Fibroblast of lung (primary cell): Measurements from ENCODE around the gene SLC35A4. TPM values are rescaled to one million over a fixed set of nuclear protein-coding genes. Genes with fewer than 3 reads are reported as not detected.

Experiments used
- DNase-seq, 2 donors: peaks; one replicate each; pipeline versions ENCODE4 v3.0.0 to v3.0.0-alpha.2; 2010; ENCODE audit warnings: low read depth in 2 of 2
- H2AFZ ChIP-seq: 2 replicates; pipeline ENCODE4 v1.5.1; 2012; ENCODE audit warnings: low read length, control low read depth, inconsistent platforms
- H3K27ac ChIP-seq: 2 replicates; pipeline ENCODE4 v1.5.1; 2011; ENCODE audit warnings: low read length, control low read depth; ENCODE audit not compliant: insufficient read depth
- H3K27me3 ChIP-seq: 2 replicates; pipeline ENCODE4 v1.5.1; 2011; ENCODE audit warnings: mild to moderate bottlenecking, low read length; ENCODE audit not compliant: control insufficient read depth, insufficient read depth
- H3K36me3 ChIP-seq: 2 replicates; pipeline ENCODE4 v1.5.1; 2011; ENCODE audit warnings: low read length; ENCODE audit not compliant: control insufficient read depth, insufficient read depth
- H3K4me1 ChIP-seq: 2 replicates; pipeline ENCODE4 v1.5.1; 2011; ENCODE audit warnings: low read length; ENCODE audit not compliant: control insufficient read depth, insufficient read depth; ENCODE audit errors: extremely low read depth
- H3K4me2 ChIP-seq: 2 replicates; pipeline ENCODE4 v1.5.1; 2011; ENCODE audit warnings: low read length, control low read depth; ENCODE audit not compliant: insufficient read depth; ENCODE audit errors: extremely low read depth
- H3K4me3 ChIP-seq, 4 experiments: fragments of 200-600 bp in 1 of 4; sonication (generic) in 1 of 4; replicated peaks in 1 of 4; 2 replicates each; pipeline ENCODE4 v1.5.1; 2011 to 2016; ENCODE audit warnings: low read length in 4 of 4, low read depth in 3 of 4, mild to moderate bottlenecking in 3 of 4, control low read depth in 2 of 4, inconsistent platforms in 1 of 4, mixed read lengths in 1 of 4; ENCODE audit not compliant: insufficient read depth in 1 of 4; ENCODE audit errors: control extremely low read depth in 1 of 4
- H3K79me2 ChIP-seq: 2 replicates; pipeline ENCODE4 v1.5.1; 2012; ENCODE audit warnings: mild to moderate bottlenecking, low read length, inconsistent platforms; ENCODE audit not compliant: control insufficient read depth, insufficient read depth
- H3K9ac ChIP-seq: 2 replicates; pipeline ENCODE4 v1.5.1; 2011; ENCODE audit warnings: mild to moderate bottlenecking, low read length, control low read depth; ENCODE audit not compliant: insufficient read depth
- H3K9me3 ChIP-seq: 2 replicates; pipeline ENCODE4 v1.5.1; 2012; ENCODE audit warnings: low read depth, low read length; ENCODE audit not compliant: control insufficient read depth, insufficient read depth
- H4K20me1 ChIP-seq: 2 replicates; pipeline ENCODE4 v1.5.1; 2011; ENCODE audit warnings: low read length; ENCODE audit not compliant: control insufficient read depth, insufficient read depth; ENCODE audit errors: extremely low read depth
- EZH2 ChIP-seq: IDR thresholded peaks from 2 replicates; pipeline ENCODE4 v1.5.1; 2012; ENCODE audit warnings: low read length, control low read depth, mild to moderate bottlenecking; ENCODE audit errors: missing control alignments
- polyA plus RNA-seq, 2 donors: library from polyadenylated mRNA; depleted of rRNA in 1 of 2; stranded (reverse) in 1 of 2; unstranded in 1 of 2; fragments of >200 nt; gene quantifications; 2 replicates each; pipeline ENCODE4 v1.2.1, GENCODE V29; 2011 to 2012; ENCODE audit warnings: missing spikeins in 1 of 2
- total RNA-seq: library from RNA; depleted of rRNA; stranded (reverse); fragments of >200 nt; gene quantifications from 2 replicates; pipeline ENCODE4 v1.2.1, GENCODE V29; 2014
- TF ChIP-seq, protein P1 (sequence below), 2 donors: IDR thresholded peaks in 1 of 2; conservative IDR thresholded peaks in 1 of 2; 1 replicate in 1 of 2; 2 replicates in 1 of 2; pipeline ENCODE4 v1.5.1; 2011 to 2012; ENCODE audit warnings: low read length in 2 of 2, control low read depth in 1 of 2, inconsistent platforms in 1 of 2, low read depth in 1 of 2, mild to moderate bottlenecking in 1 of 2

SLC35A4 gene
- total and polyA plus RNA-seq, 2 donors (not counting 1 experiment from before 2014, with no cell fraction given) = 21.5 to 79.2 TPM

DNA sequence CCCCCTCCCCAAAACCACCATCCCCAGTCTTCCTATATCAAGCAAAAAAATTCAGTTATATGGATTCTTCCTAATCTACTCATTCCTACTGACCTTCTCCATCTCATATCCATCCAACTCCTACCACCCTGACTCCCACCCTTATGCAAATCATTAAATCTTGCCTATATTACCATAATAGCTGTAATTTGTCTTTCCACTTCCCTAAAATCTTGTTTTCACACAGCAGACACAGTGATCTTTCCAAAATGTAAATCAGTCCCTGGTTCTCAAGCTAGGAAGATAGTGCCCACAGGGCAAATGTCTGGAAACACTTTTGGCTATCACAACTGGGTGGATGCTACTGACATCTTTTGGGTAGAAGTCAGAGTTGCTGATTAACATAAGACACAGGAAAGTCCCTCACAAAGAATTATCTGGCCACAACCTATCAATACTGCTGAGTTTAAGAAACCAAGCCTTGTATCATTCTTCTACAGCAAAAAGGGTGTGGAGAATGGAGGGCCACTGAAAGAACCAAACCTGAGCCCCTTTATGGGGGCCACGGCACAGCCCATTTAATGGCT lies 8.8 kb upstream of the SLC35A4 start:
- Histone ChIP-seq H3K27ac (peak overlapping the region; percentile 81), H3K27me3 (no peaks in the 10 kb centered on the region), H3K9ac (no peak overlapping the region), H3K4me3 (peak overlapping the region; percentile 66 to 95 (median 80)), H3K4me1 (no peaks in the 10 kb centered on the region), H2AFZ (no peak overlapping the region), H3K9me3 (no peaks in the 10 kb centered on the region), H3K4me2 (peak overlapping the region; percentile 89), H3K79me2 (peaks cover 40% of the 10 kb centered on the region), H4K20me1 (no peaks in the 10 kb centered on the region), H3K36me3 (peaks cover 8% of the 10 kb centered on the region)
- TF ChIP-seq, protein P1, sequence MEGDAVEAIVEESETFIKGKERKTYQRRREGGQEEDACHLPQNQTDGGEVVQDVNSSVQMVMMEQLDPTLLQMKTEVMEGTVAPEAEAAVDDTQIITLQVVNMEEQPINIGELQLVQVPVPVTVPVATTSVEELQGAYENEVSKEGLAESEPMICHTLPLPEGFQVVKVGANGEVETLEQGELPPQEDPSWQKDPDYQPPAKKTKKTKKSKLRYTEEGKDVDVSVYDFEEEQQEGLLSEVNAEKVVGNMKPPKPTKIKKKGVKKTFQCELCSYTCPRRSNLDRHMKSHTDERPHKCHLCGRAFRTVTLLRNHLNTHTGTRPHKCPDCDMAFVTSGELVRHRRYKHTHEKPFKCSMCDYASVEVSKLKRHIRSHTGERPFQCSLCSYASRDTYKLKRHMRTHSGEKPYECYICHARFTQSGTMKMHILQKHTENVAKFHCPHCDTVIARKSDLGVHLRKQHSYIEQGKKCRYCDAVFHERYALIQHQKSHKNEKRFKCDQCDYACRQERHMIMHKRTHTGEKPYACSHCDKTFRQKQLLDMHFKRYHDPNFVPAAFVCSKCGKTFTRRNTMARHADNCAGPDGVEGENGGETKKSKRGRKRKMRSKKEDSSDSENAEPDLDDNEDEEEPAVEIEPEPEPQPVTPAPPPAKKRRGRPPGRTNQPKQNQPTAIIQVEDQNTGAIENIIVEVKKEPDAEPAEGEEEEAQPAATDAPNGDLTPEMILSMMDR (conservative IDR thresholded peaks at IDR 0.05 in 1 of 2, IDR thresholded peaks at IDR 0.05 in 1 of 2; ENCODE audit: low read depth in 1 of 2, low read length in 2 of 2) = no peak
- TF ChIP-seq EZH2 = no peak
- no peak for DNase-seq

GRCh38 chr5:140556438-140556837 lies 8.2 kb upstream of the SLC35A4 start:
- H3K27ac ChIP-seq = peak overlapping the region; percentile 81

GRCh38 chr5:140557136-140557805 lies 7.4 kb upstream of the SLC35A4 start, which contains the start of gene SRA1:
Gene SRA1, minus strand, starts transcription at chr5:140557473. Its CDS starts 21 bp downstream, at chr5:140557452.
- TF ChIP-seq, protein P1 (conservative IDR thresholded peaks at IDR 0.05 in 1 of 2, IDR thresholded peaks at IDR 0.05 in 1 of 2; ENCODE audit: low read depth in 1 of 2, low read length in 2 of 2) = no peak
- no peak for TF ChIP-seq EZH2
- Histone ChIP-seq H3K27ac (peak within 1 kb of the TSS; percentile 81), H2AFZ (peak within 1 kb of the TSS; percentile 1), H3K4me3 (peak within 1 kb of the TSS; percentile 66 to 95 (median 80)), H3K4me1 (no peaks in the 10 kb centered on the region), H3K79me2 (peaks cover 38% of the 10 kb centered on the region), H3K9ac (peak within 1 kb of the TSS; percentile 94), H3K9me3 (no peaks in the 10 kb centered on the region), H3K27me3 (no peaks in the 10 kb centered on the region), H3K36me3 (no peaks in the 10 kb centered on the region), H3K4me2 (peak within 1 kb of the TSS; percentile 89), H4K20me1 (no peaks in the 10 kb centered on the region)
- DNase-seq = peak; percentile 88 to 89

More at GRCh38 chr5:140556438-140556837, 8.2 kb upstream of the SLC35A4 start:
- H2AFZ ChIP-seq = no peak overlapping the region
- TF ChIP-seq, protein P1 (conservative IDR thresholded peaks at IDR 0.05 in 1 of 2, IDR thresholded peaks at IDR 0.05 in 1 of 2; ENCODE audit: low read depth in 1 of 2, low read length in 2 of 2) = no peak
- TF ChIP-seq EZH2 = no peak
- peak overlapping the region; percentile 89 for H3K4me2 ChIP-seq
- H3K27me3 ChIP-seq = no peaks in the 10 kb centered on the region
- H3K4me1 ChIP-seq = no peaks in the 10 kb centered on the region
- peak; percentile 57 to 62 for DNase-seq
- H3K79me2 ChIP-seq = peaks cover 40% of the 10 kb centered on the region
- peaks cover 5% of the 10 kb centered on the region for H3K36me3 ChIP-seq
- no peaks in the 10 kb centered on the region for H4K20me1 ChIP-seq
- H3K4me3 ChIP-seq = peak overlapping the region; percentile 66 to 95 (median 80)
- no peaks in the 10 kb centered on the region for H3K9me3 ChIP-seq
- H3K9ac ChIP-seq = peak overlapping the region; percentile 94
